Limb (tissue), 2 donors: ENCODE data around the gene POLR2H.
"Not testable (repeated sequence)": the region's sequence is repeated elsewhere in the genome, so short reads cannot be mapped to it uniquely, and the experiment has no call there.

ENCODE experiments used
- DNase-seq, 2 donors: peaks; one replicate each; pipeline ENCODE4 v3.0.0-alpha.2; 2016; ENCODE audit errors: extremely low spot score in 2 of 2

The POLR2H gene

DNA sequence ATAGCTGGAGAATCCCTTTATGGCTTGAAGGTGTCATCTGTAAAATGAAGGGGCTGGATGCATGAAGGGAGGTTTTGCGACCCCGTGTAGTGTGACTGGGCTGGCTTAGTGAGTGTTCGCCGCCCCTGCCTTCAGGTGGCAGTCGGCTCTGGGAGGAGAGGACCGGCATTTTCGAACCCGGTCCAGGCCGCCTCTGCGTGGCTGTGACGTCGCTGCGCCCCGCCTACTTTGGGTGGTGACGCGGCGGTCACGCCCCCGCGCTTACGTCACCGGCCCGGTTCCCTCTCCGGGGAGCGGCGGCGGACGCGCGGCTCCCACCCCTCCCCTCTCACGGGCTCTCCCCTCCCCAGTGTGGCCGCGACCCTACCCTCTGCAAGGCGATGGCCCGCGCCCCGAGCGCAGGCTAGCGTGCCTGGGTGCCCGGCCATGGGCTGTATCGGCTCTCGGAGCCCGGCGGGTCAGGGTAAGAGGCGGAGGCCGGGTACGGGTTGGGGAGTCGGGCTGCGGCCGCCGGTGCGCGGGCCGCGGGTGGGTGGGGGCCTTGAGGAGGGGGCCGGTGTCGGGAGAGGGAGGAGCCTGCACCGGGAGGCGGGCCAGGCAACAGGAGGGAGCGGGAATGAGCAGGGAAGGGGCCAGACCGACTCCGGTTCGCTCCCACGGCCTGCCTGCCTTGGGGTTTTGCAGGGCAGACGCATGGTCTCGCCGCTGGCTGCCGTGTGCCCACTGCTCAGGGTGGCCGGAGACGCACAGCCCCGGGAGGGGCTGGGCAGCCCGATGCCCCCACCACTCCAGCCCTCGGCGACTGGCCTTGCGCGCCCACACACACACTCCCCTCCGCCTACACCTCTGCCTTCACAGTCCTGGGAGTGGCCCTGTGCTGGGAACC is 25.6 kb upstream of the POLR2H start:
- DNase-seq: peak; percentile 87 to 96

DNA sequence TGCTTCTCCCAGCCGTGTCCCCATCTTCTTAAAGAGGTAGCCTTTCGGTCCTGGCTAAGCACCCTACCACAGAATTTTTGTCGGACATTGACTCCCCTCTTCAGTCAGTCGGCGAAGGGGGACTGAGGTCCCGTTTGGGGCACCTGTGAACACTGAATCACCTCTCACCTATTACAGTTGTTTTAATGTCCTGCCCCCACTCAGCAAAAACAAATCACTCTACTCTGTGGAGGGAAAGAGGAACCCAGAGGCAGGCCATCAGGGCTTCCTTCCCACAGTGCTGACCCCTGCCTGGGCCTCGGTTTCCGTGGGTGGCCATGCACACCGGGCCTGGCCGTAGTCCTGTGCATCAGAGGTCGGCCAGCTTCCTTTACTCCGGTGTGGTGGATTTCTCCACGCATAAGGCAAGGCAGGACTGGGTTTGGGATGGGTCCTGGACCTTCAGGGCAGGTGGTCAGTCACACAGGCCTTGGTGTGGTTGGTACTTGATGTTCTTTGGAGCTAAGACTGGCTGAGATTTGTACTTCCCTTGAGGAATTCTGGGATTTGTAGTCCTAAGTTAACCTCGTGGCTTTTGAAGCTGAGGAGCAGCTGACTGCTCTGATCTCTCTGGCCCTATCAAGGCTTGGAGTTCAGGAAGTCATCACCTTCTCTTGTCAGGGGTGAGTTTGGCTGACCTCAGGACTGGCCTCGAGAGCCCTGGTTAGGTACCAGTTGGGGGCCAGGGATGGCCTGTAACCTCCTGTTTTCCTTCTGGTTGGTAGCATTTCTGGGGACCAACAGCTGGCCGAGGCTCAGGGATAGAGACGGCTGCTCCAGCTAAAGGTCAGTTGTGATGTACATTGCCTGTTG is 24.7 kb upstream of the POLR2H start:
- DNase-seq: peak; percentile 61 to 69

DNA sequence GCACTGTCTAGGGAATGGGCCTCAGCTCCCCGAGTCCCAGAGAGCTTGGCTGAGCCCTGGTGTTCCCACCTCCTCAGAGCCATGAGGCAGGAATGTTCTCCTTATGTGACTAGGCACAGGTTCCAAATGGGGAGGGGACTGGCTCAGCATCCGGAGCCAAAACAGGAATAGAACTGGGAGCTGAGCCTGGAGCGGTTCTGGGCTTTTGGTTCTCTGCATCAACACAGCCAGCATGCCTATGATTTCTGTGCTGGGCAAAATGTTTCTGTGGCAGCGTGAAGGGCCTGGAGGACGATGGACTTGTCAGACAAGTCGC is 24.2 kb upstream of the POLR2H start, which contains the start of gene FAM131A:
TSS of gene FAM131A (plus strand) at position 202 of the 316 bp plus-strand sequence. CDS start at position 233, 31 bp downstream.
- peak; percentile 46 to 72 for DNase-seq

DNA sequence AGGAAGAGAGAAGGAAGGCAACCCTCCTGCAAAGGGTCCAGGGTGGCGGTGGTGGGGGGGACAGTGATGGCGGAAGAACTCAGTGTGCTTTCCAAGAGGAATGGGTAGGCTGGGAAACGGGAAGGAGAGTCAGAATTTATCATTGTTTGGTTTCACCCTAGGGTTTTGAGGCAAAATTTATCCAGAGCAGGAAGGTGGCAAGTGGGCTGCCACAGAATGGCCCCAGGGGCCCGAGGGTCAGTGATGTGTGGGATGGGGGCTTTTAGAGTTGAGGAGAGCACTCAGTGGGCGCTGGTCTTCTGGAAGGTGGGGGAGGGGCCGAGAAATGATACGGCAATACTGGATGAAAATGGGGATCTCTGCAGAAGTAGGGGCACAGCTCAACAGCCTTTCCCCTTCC is 23.5 kb upstream of the POLR2H start:
- DNase-seq: no peak

DNA sequence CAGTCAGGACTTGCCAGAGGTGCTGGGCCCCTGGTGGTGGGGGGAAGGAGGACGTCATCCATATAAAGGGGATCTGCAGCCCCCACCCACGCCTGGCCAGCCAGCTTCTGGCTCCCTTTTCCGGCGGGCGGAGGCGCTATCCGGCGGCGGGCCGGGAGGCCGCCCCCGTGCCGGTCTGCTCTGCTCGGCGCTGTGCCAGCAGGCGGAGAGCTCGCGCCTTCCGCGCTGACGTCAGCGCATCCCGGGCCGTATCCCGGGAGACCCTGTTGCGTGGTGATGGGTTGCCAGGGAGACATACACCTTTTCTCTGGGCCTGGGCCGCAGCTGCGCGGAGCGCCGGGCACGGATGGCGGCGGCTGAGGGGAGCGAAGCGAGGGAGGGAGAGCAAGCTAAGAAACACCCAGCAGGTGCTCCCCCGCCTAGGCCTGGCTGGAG is 23.0 kb upstream of the POLR2H start:
- DNase-seq: peak; percentile 83 to 95

DNA sequence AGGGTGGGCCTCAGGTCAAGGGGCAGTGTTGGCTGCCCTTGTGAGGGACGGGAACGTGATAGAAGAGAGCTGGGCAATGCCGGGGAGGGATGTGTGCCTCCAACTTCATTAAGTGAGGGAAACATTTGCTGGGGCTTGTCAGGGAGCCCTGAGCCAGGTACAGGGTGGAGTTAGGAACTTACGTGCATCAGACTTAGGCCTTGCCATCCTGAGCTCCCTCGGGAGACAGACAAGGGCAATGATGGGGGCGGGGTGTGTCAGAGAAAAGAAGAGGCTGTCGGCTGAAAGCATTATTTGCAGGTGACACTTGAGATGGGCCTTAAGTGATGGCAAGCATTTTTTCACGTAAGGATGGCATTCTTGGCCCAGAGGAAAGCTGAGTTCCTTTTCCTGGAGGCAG is 22.5 kb upstream of the POLR2H start:
- DNase-seq: no peak

DNA sequence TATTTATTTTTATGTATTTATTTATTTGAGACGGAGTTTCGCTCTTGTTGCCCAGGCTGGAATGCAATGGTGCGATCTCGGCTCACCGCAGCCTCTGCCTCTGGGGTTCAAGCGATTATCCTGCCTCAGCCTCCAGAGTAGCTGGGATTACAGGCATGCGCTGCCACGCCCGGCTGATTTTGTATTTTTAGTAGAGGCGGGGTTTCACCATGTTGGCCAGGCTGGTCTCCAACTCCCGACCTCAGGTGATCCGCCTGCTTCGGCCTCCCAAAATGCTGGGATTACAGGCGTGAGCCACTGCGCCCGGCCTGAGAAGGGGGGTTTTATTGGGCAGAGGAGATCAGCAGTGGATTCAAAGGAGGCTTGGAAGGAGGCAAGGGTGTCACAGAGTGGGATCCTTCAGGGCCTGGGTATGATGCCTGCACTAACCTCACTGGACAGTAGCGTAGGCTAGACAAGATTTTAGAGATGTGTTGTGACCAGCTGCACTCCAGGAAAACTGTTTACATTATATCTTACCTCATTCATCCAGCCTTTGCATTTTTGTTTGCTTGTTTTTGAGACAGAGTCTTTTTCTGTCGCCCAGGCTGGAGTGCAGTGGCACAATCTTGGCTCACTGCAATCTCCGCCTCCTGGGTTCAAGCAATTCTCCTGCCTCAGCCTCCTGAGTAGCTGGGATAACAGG is 21.9 kb upstream of the POLR2H start:
- not testable (repeated sequence) for DNase-seq

DNA sequence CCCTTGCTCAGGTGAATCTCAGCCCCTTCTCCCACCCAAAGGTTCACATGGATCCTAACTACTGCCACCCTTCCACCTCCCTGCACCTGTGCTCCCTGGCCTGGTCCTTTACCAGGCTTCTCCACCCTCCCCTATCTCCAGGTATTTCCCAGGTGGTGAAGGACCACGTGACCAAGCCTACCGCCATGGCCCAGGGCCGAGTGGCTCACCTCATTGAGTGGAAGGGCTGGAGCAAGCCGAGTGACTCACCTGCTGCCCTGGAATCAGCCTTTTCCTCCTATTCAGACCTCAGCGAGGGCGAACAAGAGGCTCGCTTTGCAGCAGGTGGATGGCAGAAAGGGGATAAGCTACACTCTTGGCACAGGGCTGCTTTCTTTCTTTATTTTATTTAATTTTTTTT is 19.6 kb upstream of the POLR2H start:
- DNase-seq: no peak

DNA sequence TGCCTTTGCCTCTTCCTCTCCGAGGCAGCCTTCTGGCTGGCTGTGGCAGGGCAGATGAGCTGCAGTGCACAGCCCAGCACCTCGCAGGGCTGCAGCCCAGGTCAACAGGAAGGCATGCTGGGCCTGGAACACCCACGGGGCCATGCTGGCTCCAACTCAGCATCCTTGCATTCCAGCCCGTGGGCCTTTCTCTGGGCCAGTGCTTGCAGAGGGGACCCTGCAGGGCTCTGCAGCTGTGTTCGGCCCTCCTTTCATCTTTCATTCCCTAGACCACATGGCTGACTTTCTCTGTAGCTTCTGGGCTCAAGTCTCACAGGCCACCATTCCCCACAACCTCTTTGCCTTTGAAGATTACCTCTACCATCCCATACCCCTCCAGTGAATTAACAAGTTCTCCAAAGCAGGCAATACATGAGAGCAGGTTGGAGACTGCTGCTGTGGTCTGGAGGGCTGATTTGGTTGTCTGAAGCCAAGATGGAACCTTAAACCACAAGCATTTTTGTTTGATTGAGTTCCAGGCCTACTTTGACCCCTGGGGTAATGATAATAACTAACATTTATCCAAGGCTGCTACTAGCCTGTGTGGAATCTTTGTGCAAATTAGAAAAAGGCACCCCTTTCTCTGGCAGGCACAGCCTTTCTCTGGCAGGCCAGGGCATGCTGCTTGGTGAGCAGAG is 18.2 kb upstream of the POLR2H start:
- no peak for DNase-seq

DNA sequence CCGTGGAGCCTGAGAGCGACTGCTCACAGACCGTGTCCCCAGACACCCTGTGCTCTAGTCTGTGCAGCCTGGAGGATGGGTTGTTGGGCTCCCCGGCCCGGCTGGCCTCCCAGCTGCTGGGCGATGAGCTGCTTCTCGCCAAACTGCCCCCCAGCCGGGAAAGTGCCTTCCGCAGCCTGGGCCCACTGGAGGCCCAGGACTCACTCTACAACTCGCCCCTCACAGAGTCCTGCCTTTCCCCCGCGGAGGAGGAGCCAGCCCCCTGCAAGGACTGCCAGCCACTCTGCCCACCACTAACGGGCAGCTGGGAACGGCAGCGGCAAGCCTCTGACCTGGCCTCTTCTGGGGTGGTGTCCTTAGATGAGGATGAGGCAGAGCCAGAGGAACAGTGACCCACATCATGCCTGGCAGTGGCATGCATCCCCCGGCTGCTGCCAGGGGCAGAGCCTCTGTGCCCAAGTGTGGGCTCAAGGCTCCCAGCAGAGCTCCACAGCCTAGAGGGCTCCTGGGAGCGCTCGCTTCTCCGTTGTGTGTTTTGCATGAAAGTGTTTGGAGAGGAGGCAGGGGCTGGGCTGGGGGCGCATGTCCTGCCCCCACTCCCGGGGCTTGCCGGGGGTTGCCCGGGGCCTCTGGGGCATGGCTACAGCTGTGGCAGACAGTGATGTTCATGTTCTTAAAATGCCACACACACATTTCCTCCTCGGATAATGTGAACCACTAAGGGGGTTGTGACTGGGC is 16.8 kb upstream of the POLR2H start:
- no peak for DNase-seq

DNA sequence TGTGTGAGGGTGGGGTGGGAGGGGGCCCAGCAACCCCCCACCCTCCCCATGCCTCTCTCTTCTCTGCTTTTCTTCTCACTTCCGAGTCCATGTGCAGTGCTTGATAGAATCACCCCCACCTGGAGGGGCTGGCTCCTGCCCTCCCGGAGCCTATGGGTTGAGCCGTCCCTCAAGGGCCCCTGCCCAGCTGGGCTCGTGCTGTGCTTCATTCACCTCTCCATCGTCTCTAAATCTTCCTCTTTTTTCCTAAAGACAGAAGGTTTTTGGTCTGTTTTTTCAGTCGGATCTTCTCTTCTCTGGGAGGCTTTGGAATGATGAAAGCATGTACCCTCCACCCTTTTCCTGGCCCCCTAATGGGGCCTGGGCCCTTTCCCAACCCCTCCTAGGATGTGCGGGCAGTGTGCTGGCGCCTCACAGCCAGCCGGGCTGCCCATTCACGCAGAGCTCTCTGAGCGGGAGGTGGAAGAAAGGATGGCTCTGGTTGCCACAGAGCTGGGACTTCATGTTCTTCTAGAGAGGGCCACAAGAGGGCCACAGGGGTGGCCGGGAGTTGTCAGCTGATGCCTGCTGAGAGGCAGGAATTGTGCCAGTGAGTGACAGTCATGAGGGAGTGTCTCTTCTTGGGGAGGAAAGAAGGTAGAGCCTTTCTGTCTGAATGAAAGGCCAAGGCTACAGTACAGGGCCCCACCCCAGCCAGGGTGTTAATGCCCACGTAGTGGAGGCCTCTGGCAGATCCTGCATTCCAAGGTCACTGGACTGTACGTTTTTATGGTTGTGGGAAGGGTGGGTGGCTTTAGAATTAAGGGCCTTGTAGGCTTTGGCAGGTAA is 16.0 kb upstream of the POLR2H start:
- DNase-seq: no peak

DNA sequence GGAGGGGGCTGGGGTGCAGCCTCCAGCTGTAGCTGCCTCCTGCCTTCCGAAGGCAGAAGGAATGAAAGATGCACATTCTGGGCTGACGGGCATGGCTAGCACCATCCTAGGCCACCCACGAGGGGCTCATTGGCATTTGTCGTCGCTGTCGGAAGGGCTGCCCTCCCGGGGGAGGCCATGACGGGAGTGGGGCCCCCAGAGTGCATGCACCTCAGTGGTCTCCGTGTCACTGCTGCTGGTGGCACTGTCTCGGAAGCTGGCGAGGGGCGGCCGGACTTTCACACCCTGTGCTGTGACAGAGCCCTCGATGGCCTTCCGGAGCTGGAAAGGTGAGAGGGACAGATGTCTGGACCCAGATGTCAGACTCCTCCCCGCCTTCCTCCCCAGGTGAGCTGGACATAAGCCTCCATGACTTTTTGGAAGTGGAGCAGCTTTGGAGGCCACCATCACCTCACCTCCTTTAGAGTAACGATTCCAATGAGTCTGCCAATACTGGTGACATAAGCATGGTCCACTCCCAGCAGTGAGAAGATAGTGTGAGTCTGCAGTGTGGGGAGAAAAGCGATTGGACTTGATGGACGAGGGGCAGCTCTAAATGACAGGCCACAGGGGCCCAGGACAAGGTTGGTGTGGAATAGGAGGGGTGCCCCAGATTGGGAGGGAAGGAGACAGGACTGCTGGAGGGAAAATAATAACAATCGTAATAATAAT is 14.9 kb upstream of the POLR2H start:
- DNase-seq: no peak

DNA sequence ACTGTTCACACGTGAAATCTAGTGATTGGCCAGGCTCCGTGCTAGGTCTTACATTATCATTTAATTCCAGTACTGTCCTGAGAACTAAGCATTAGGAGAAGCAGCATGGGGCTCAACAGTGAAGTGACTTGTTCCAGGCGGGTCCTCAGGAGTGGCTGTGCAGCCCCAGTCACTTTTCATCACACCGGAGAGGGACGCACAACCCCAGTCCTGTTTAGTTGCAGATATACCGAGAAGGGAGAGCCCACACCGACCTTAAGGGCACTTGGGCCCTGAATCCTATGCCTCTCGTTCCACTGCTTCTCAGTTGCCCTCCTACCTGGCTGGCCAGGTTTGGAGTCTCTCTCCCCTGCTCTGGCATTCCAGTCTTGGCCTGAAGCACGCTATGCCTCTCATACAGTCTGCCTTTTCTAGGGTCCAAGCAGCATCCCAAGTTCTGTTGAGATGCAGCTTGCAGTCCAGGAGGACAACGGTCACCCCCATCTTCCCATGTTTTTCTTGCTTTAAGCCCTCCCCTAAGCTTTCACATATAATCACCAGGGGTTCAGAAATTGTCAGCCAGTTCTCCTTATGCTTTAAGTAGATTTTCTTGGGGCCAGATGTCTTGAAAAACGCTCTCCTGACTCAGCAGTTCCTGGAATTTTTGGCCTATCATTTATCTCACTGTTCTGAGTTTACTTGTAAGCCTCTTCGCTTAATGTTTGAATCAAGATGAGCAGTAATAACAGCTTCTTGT is 14.0 kb upstream of the POLR2H start:
- no peak for DNase-seq

DNA sequence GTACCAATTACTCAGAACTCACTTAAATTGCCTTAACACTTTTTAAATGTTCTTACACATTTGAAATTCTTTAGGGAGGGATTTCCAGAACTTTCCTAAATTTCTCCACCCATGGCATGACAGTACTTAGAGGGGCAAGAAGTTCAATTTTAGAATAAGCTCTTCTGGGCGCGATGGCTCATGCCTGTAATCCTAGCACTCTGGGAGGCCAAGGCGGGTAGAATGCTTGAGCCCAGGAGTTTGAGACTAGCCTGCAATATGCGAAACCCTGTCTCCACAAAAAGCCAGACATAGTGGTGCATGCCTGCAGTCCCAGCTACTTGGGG is 13.5 kb upstream of the POLR2H start:
- no peak for DNase-seq

DNA sequence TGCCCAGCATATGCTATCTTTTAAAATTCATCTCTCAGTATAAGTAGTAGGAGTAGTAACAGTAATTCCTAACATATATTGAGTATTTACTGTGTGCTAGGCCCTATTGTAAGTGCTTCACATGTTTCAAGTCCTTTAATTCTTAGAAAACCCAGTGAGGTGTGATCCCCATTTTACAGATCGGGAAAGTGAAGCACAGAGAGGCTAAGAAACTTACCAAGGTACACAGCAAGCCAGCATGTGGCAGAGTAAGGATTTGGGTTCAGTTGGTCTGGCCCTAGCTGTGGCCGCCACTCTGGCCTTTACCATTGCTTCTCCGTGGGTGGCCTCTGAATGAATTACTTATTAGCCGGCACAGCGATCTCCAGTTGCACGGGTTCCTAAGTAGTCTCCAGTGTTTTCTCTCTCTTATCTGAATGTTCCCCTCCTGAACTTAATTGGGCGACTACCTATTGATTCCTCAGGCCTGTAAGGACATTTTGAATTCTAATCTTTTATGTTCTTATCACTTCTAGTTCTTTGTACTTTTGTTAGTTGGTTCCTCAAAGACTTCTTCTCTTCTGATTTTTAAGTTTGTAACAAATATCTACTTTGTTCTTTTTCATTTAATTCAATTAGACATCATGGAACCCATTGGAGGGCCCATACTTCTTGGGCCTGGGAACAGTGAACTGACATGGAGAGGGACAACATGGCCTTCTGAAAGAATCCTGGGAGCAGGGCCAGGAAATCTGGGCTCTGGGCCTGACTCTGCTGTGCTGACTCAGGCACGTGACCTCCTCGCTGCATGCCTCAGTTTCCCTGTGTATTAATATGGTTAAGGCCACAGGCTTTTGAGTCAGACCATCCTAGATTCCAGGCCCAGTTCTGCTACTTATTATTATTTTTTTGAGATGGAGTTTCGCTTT is 11.7 kb upstream of the POLR2H start:
- no peak for DNase-seq

DNA sequence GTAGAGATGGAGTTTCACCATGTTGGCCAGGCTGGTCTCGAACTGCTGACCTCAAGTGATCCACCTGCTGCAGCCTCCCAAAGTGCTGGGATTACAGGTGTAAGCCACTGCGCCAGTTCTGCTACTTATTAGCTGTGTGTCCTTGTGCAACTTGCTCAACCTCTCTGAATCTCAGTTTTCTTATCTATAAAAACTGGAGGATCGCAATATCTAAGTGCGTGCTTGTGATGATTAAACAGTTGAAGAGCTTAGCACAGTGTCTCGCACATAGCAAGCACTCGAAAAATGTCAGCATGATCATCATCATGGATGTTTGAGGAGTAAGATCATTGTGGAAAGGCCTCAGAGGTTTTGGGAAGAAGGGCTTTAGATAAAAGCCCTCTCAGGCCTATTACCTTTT is 10.9 kb upstream of the POLR2H start:
- no peak for DNase-seq

DNA sequence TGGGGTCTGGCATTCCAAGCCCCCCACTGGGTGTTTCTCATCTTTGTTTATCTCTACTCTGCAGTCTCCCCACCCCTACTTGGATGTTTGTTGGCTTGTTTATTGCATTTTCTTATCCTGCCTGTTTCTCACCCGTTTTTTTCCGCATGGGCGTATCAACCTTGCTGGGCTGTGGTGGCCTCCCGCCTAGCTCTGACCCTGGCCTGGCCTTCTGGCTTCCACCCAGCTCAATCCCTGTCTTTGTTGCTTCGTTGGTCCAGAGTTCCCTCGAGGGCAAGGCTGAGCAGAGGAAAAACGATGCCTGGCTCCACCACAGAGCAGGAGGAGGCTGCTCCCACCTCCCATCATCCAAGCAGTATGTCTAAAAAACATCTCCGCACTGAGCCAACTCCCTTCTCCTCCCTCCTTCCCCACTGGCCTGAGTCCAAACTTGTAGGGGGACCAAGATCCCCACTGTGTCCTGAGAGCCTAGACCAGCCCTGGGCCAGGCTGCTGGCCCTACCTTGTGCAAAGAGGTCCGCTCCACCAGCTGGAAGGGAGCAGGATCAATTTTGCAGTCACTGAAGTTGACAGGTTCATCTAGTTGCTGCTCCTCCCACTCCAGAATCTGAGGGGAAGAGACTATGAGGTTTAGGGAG is 9.9 kb upstream of the POLR2H start:
- DNase-seq: no peak
